ENCODE measurements around the gene OPCML. TPM values are rescaled to one million over a fixed set of nuclear protein-coding genes. Genes with fewer than 3 reads are reported as not detected.

OPCML gene
- total and polyA plus RNA-seq, 2 of the 13 experiments (the other 11 are each of a cell fraction or from before 2014, with no cell fraction given) = not detected

- in situ Hi-C loops (cut with HindIII; ENCODE audit: extremely low pct_ligation_motif_present, low pct_unique_long_range_greater_than_20kb) = no loop called here
- intact Hi-C loops (cut with micrococcal nuclease; ENCODE audit: unreplicated experiment) = no loop called here
- no peak for FAIRE-seq
- no peak for TF ChIP-seq ZBTB33 (CRISPR knock-in tag; IDR thresholded peaks at IDR 0.05)
- TF ChIP-seq HOXA3 (CRISPR knock-in tag; IDR thresholded peaks at IDR 0.05) = no peak
- no peak for TF ChIP-seq ZNF577 (CRISPR knock-in tag; IDR thresholded peaks at IDR 0.05; ENCODE audit: borderline replicate concordance, low read depth)
- TF ChIP-seq U2AF1 (optimal IDR thresholded peaks at IDR 0.05; ENCODE audit: low read depth, low read length) = no peak
- no peak for TF ChIP-seq HMGXB3 (CRISPR knock-in tag; IDR thresholded peaks at IDR 0.05; ENCODE audit: borderline replicate concordance)
- TF ChIP-seq TGIF2 (CRISPR knock-in tag; IDR thresholded peaks at IDR 0.05) = no peak
- TF ChIP-seq ZNF235 (CRISPR knock-in tag; IDR thresholded peaks at IDR 0.05; ENCODE audit: borderline replicate concordance) = no peak
- TF ChIP-seq ZNF800 (CRISPR knock-in tag; IDR thresholded peaks at IDR 0.05) = no peak
- TF ChIP-seq MXD1 (CRISPR knock-in tag; IDR thresholded peaks at IDR 0.05) = no peak
- TF ChIP-seq MATR3 (CRISPR knock-in tag; IDR thresholded peaks at IDR 0.05) = no peak
- no peak for TF ChIP-seq ZBTB2 (CRISPR knock-in tag; IDR thresholded peaks at IDR 0.05; ENCODE audit: low read depth)
- TF ChIP-seq RNF219 (CRISPR knock-in tag; IDR thresholded peaks at IDR 0.05) = no peak
These were observed 787.5 kb downstream of the OPCML start for GRCh38 chr11:132744771-132745170.

More at GRCh38 chr11:132744771-132745170, 787.5 kb downstream of the OPCML start:
- ChIA-PET POLR2A (no interaction called here), CTCF (ENCODE audit: low intra/inter-chr PET ratio, low total read pairs) (no interaction called here)
- Histone ChIP-seq H4K20me1 (ENCODE audit: insufficient read depth, low read length) (no peaks in the 10 kb centered on the region), H2AFZ (ENCODE audit: low read length) (no peak overlapping the region), H3K79me2 (ENCODE audit: insufficient read depth, low read length) (no peaks in the 10 kb centered on the region), H3K27me3 (ENCODE audit: control insufficient read depth in 1 of 2, insufficient read depth in 2 of 2, low read length in 2 of 2) (no peaks in the 10 kb centered on the region), H3K4me1 (ENCODE audit: insufficient read depth, low read length) (no peaks in the 10 kb centered on the region), H3K9ac (ENCODE audit: insufficient read depth, low read depth, low read length) (no peak overlapping the region), H3K36me3 (replicated peaks in 1 of 2; ENCODE audit: control insufficient read depth in 1 of 2, insufficient read depth in 2 of 2, low read length in 2 of 2) (no peaks in the 10 kb centered on the region), H3K27ac (ENCODE audit: extremely low read length, insufficient read depth, low read length) (no peak overlapping the region), H3K4me2 (ENCODE audit: low read depth, low read length) (no peak overlapping the region), H3K4me3 (replicated peaks in 1 of 3; ENCODE audit: insufficient read depth in 1 of 3, low read depth in 2 of 3, low read length in 3 of 3) (no peak overlapping the region), H3K9me3 (ENCODE audit: low read length) (peaks cover 38% of the 10 kb centered on the region)
- ATAC-seq (no peak), DNase-seq (ENCODE audit: low spot score) (no peak)
- BruUV-seq (replicated peaks) = no TSS peak
- WGBS (ENCODE audit: low lambda C conversion rate) = 0% methylated on average over 4 of the region's 8 CpGs

All from HepG2 (cell line).